Measurements from ENCODE around the gene TMEM25.

DNA sequence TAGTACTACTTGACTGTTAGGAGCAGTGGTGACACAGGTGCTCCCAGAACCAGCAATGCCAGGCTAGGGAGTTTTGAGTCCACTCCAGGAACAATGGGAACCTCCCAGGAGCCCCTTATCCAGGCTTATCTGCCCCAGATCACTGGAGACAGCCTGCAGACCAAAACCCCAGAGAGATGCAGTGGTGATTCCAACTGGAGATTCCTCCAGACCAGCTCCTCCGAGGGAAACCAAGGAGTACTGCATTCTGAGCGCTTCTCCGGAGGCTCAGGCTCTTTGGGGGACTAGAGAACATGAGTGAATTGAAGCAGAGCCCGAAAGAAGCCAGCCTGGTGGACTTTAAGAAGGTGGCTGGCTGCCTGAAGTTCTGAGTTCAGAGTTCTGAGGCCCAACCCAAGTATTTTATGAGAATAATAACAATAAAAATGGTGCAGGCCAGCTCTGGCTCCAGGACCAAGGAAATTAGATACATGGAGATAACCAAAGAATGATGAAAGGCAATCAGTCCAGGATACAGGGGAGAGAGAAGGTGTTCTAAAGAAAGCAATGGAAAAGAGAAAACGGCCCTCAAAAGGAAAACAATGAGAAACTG, 1.3 kb upstream of the TMEM25 start:
- no peak for TF ChIP-seq POLR2A (IDR thresholded peaks at IDR 0.05)
- TF ChIP-seq, protein P1, sequence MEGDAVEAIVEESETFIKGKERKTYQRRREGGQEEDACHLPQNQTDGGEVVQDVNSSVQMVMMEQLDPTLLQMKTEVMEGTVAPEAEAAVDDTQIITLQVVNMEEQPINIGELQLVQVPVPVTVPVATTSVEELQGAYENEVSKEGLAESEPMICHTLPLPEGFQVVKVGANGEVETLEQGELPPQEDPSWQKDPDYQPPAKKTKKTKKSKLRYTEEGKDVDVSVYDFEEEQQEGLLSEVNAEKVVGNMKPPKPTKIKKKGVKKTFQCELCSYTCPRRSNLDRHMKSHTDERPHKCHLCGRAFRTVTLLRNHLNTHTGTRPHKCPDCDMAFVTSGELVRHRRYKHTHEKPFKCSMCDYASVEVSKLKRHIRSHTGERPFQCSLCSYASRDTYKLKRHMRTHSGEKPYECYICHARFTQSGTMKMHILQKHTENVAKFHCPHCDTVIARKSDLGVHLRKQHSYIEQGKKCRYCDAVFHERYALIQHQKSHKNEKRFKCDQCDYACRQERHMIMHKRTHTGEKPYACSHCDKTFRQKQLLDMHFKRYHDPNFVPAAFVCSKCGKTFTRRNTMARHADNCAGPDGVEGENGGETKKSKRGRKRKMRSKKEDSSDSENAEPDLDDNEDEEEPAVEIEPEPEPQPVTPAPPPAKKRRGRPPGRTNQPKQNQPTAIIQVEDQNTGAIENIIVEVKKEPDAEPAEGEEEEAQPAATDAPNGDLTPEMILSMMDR (IDR thresholded peaks at IDR 0.05 in 4 of 5, conservative IDR thresholded peaks at IDR 0.05 in 1 of 5) = no peak

Measured in gastrocnemius medialis (tissue), 4 donors.